ENCODE data around the gene ANO1.

ANO1 gene

DNA sequence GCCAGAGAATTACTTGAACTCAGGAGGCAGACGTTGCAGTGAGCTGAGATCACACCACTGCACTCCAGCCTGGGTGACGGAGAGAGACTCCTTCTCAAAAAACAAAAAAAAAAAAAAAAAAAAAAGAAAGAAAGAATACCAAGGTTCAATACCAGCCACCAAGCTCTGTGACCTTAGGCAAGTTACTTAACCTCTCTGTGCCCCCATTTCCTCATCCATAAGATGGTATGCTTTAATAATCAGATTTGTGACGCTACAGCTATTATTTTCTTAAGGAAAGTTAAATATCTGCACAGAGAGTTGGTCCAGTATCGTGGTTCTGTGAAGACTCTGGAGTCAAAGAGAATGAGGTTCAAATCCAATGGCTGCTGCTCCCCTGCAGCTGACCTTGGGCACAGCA lies 67.7 kb downstream of the ANO1 start:
- no peaks in the 10 kb centered on the region for H3K4me1 ChIP-seq (ENCODE audit: control insufficient read depth, insufficient read depth, low read length)
- H3K4me3 ChIP-seq (ENCODE audit: low read length): no peak overlapping the region
- H3K36me3 ChIP-seq (ENCODE audit: control insufficient read depth, insufficient read depth, low read length): no peaks in the 10 kb centered on the region
- no peak overlapping the region for H3K27ac ChIP-seq (ENCODE audit: low read depth, low read length)
- H3K27me3 ChIP-seq (ENCODE audit: control insufficient read depth, insufficient read depth, low read length): peaks cover 11% of the 10 kb centered on the region
- H3K9ac ChIP-seq (ENCODE audit: low read length): no peak overlapping the region

GRCh38 chr11:70146299-70146698 lies 68.2 kb downstream of the ANO1 start:
- H3K9ac ChIP-seq (ENCODE audit: low read length): no peak overlapping the region
- no peaks in the 10 kb centered on the region for H3K36me3 ChIP-seq (ENCODE audit: control insufficient read depth, insufficient read depth, low read length)
- no peaks in the 10 kb centered on the region for H3K4me1 ChIP-seq (ENCODE audit: control insufficient read depth, insufficient read depth, low read length)
- H3K27ac ChIP-seq (ENCODE audit: low read depth, low read length): no peak overlapping the region
- H3K27me3 ChIP-seq (ENCODE audit: control insufficient read depth, insufficient read depth, low read length): peaks cover 11% of the 10 kb centered on the region
- H3K4me3 ChIP-seq (ENCODE audit: low read length): no peak overlapping the region

- no peak overlapping the region for H3K27ac ChIP-seq (ENCODE audit: low read depth, low read length)
These were observed 68.9 kb downstream of the ANO1 start for GRCh38 chr11:70146895-70147520.

GRCh38 chr11:70147668-70148067 lies 69.6 kb downstream of the ANO1 start:
- H3K9ac ChIP-seq (ENCODE audit: low read length): no peak overlapping the region
- H3K4me3 ChIP-seq (ENCODE audit: low read length): no peak overlapping the region
- H3K4me1 ChIP-seq (ENCODE audit: control insufficient read depth, insufficient read depth, low read length): no peaks in the 10 kb centered on the region
- peaks cover 10% of the 10 kb centered on the region for H3K27me3 ChIP-seq (ENCODE audit: control insufficient read depth, insufficient read depth, low read length)
- H3K36me3 ChIP-seq (ENCODE audit: control insufficient read depth, insufficient read depth, low read length): no peaks in the 10 kb centered on the region
- H3K27ac ChIP-seq (ENCODE audit: low read depth, low read length): no peak overlapping the region

More at GRCh38 chr11:70146895-70147520, 68.9 kb downstream of the ANO1 start:
- no peak overlapping the region for H3K9ac ChIP-seq (ENCODE audit: low read length)
- H3K27me3 ChIP-seq (ENCODE audit: control insufficient read depth, insufficient read depth, low read length): peaks cover 11% of the 10 kb centered on the region
- no peaks in the 10 kb centered on the region for H3K36me3 ChIP-seq (ENCODE audit: control insufficient read depth, insufficient read depth, low read length)
- H3K4me3 ChIP-seq (ENCODE audit: low read length): no peak overlapping the region
- H3K4me1 ChIP-seq (ENCODE audit: control insufficient read depth, insufficient read depth, low read length): no peaks in the 10 kb centered on the region

GRCh38 chr11:70151671-70152070 lies 73.6 kb downstream of the ANO1 start:
- no peak overlapping the region for H3K4me3 ChIP-seq (ENCODE audit: low read length)
- no peaks in the 10 kb centered on the region for H3K36me3 ChIP-seq (ENCODE audit: control insufficient read depth, insufficient read depth, low read length)
- H3K27ac ChIP-seq (ENCODE audit: low read depth, low read length): no peak overlapping the region
- H3K9ac ChIP-seq (ENCODE audit: low read length): no peak overlapping the region
- peaks cover 3% of the 10 kb centered on the region for H3K27me3 ChIP-seq (ENCODE audit: control insufficient read depth, insufficient read depth, low read length)
- no peaks in the 10 kb centered on the region for H3K4me1 ChIP-seq (ENCODE audit: control insufficient read depth, insufficient read depth, low read length)

DNA sequence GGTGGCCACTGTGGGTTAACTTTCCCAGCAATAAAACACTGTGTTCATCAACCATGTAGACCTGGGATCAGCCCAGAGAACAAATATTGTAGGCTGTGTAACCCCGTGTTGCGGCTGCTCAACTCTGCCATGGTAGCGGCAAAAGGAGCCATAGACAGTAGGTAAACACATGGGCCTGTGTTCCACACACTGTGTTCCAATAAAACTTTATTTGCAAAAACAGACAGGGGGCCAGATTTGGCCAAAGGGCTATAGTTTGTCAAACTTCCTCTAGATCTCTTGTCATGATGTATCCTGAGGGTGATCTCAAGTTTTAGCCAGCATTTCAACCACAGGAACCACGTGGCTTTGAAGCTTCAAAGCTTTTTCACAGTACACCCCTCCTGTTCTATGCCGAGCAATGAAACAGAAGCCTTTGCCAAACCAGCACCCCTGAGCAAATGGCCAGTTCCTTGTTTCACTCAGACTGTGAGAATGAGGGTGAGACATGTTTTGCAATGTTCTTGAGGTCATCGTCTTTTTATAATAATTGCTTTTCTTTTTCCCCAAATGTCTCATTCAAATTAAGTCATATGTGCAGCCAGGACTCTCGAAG lies 75.1 kb downstream of the ANO1 start:
- H3K4me1 ChIP-seq (ENCODE audit: control insufficient read depth, insufficient read depth, low read length): no peaks in the 10 kb centered on the region

GRCh38 chr11:70155386-70155785 lies 77.3 kb downstream of the ANO1 start:
- Histone ChIP-seq H3K4me3 (ENCODE audit: low read length) (no peak overlapping the region), H3K36me3 (ENCODE audit: control insufficient read depth, insufficient read depth, low read length) (no peaks in the 10 kb centered on the region), H3K27me3 (ENCODE audit: control insufficient read depth, insufficient read depth, low read length) (no peaks in the 10 kb centered on the region), H3K9ac (ENCODE audit: low read length) (no peak overlapping the region), H3K27ac (ENCODE audit: low read depth, low read length) (no peak overlapping the region), H3K4me1 (ENCODE audit: control insufficient read depth, insufficient read depth, low read length) (no peaks in the 10 kb centered on the region)

More for the DNA sequence above, 75.1 kb downstream of the ANO1 start:
- Histone ChIP-seq H3K36me3 (ENCODE audit: control insufficient read depth, insufficient read depth, low read length) (no peaks in the 10 kb centered on the region), H3K27me3 (ENCODE audit: control insufficient read depth, insufficient read depth, low read length) (no peaks in the 10 kb centered on the region), H3K9ac (ENCODE audit: low read length) (no peak overlapping the region), H3K27ac (ENCODE audit: low read depth, low read length) (no peak overlapping the region), H3K4me3 (ENCODE audit: low read length) (no peak overlapping the region)

DNA sequence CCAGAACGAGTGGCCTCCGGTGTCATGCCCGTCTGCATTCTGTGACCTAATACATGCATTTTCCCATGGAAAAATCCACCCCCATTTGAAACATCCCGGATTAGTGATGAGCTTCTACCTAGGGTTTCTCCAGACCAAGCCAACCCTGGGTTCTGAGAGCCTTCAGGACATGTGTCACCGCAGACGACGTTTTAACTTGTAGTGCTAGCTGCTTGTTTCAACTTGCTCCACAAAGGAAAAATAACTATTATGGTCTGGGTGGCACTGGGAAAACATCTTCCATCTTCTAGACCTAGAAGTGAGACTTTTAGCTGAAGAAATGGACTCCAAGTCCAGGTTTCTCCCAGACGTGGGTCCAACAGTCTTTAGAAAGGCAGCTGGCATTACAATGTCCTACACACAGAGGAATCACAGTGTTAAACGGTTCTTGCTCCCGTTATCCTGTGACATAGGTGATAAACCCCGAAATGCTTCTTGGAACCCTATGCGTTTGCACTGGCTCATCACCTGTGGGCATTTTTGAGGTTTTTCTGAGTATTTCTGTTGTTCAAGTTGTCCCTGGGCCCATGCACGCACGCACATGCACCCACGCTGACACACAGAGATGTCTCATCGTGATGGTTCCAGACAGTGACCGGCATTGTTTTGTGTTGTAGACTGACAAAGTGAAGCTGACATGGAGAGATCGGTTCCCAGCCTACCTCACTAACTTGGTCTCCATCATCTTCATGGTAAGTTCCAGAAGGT lies 78.3 kb downstream of the ANO1 start:
- H3K27ac ChIP-seq (ENCODE audit: low read depth, low read length): no peak overlapping the region
- H3K27me3 ChIP-seq (ENCODE audit: control insufficient read depth, insufficient read depth, low read length): no peaks in the 10 kb centered on the region
- H3K9ac ChIP-seq (ENCODE audit: low read length): no peak overlapping the region
- H3K4me1 ChIP-seq (ENCODE audit: control insufficient read depth, insufficient read depth, low read length): no peaks in the 10 kb centered on the region
- H3K4me3 ChIP-seq (ENCODE audit: low read length): no peak overlapping the region
- H3K36me3 ChIP-seq (ENCODE audit: control insufficient read depth, insufficient read depth, low read length): no peaks in the 10 kb centered on the region

DNA sequence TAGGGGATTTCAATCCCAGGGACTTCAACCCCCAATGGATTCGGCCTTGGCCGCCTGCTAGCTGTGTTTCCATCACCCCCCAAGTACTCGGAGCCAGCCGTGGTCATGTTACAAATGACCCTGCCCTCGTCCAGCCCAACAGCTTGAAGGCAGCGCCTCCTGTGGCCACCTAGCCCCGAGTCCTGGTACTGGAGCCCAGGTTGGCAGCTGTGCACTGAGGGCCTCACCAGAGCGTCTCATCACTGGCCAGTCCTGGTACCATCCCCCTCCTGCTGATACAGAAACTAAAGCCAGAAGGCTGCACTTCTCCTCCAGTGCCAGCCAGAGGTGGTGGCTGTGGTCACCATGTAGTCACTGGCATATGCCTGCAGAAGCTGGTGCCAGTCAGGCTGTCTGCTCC lies 80.1 kb downstream of the ANO1 start:
- no peak overlapping the region for H3K27ac ChIP-seq (ENCODE audit: low read depth, low read length)
- H3K4me3 ChIP-seq (ENCODE audit: low read length): no peak overlapping the region
- H3K36me3 ChIP-seq (ENCODE audit: control insufficient read depth, insufficient read depth, low read length): no peaks in the 10 kb centered on the region
- H3K4me1 ChIP-seq (ENCODE audit: control insufficient read depth, insufficient read depth, low read length): no peaks in the 10 kb centered on the region
- no peak overlapping the region for H3K9ac ChIP-seq (ENCODE audit: low read length)
- H3K27me3 ChIP-seq (ENCODE audit: control insufficient read depth, insufficient read depth, low read length): no peaks in the 10 kb centered on the region

GRCh38 chr11:70158757-70159389 lies 80.8 kb downstream of the ANO1 start:
- no peaks in the 10 kb centered on the region for H3K36me3 ChIP-seq (ENCODE audit: control insufficient read depth, insufficient read depth, low read length)
- H3K27ac ChIP-seq (ENCODE audit: low read depth, low read length): no peak overlapping the region
- no peak overlapping the region for H3K4me3 ChIP-seq (ENCODE audit: low read length)
- no peak overlapping the region for H3K9ac ChIP-seq (ENCODE audit: low read length)
- no peaks in the 10 kb centered on the region for H3K4me1 ChIP-seq (ENCODE audit: control insufficient read depth, insufficient read depth, low read length)
- no peaks in the 10 kb centered on the region for H3K27me3 ChIP-seq (ENCODE audit: control insufficient read depth, insufficient read depth, low read length)

DNA sequence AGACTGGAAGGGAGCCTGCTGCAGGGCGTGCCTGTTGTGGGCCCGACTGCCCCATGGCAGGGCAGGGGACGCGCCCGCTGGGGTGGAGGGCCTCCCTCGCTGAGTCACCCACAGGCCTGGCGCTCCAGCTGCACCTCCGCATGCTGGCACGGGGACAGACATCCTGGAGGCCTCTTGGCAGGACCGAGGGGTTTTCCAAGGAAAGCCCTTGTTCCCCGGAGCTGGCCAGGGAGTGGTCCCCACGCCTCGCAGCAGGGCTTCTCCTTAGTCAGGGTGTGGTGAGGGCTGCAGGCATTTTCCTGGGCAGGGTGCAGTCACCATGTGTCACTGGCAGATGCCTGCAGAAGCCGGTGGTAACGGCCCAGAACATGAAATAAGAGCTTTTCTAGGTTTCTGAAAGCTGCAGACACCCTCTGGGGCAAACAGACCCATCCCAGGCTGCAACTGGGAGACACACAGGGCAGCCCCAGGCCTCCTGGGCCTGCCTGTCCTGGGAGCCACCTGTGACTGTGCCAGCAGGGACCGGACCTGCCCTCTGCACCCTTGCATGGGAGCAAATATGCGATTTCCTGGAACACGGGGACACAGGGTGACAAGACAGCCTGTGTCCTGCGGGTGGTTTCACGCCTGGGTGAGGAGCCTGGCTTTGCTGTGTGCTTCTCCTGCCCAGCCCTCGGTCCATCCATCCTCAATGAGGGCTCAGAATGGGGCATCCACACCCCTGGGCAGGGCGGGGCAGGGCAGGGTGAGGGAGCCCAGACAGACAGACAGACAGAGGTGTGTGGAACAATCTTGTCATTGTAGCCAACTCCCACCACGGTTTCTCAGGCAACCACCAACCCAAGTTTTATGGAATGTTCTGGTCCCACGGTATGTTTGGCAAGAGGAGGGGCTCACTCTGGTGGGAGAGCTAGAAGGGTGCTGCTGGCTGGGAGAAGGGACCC lies 81.8 kb downstream of the ANO1 start:
- H3K9ac ChIP-seq (ENCODE audit: low read length): no peak overlapping the region
- H3K4me1 ChIP-seq (ENCODE audit: control insufficient read depth, insufficient read depth, low read length): no peaks in the 10 kb centered on the region
- H3K27me3 ChIP-seq (ENCODE audit: control insufficient read depth, insufficient read depth, low read length): no peaks in the 10 kb centered on the region
- no peak overlapping the region for H3K4me3 ChIP-seq (ENCODE audit: low read length)
- no peaks in the 10 kb centered on the region for H3K36me3 ChIP-seq (ENCODE audit: control insufficient read depth, insufficient read depth, low read length)
- no peak overlapping the region for H3K27ac ChIP-seq (ENCODE audit: low read depth, low read length)

Measured in rectal smooth muscle tissue (tissue), 1 donor.